ENCODE data around the gene NRCAM.

NRCAM gene

DNA sequence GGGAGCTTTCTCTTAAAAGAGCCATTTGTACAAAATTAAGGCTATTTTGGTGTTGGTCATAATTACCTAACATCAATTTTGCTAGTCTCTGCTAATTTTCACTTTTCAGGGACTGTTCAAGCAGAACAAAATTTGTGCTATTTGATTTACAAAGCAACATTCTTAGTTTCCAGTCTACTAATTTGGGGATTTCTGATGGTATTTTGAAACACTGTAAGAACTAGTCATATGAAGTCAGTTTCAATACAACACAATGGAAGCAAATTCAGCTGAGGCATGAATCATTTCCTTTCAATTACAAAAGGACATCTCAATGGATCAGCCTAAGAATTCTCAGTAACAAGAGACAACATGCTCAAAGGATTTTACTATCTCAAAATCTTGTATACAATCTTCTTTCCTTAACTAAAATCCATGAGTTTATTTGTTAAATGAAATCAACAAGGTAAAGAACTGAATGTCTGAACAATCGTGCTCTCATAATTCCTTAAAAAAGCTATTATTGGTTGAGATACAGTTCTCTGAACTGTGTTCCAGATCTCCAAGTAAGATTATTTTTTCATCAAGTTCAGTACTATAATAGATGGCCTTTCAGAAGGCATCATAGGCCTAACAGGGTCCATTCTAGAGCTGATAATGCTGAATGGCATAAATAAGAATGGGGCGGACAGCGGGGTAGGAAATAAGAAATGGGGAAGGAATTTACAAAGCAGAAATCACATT, 144.6 kb downstream of the NRCAM start:
- no peak for DNase-seq (ENCODE audit: low read depth)
- H3K4me3 ChIP-seq (ENCODE audit: low read length) = no peak overlapping the region
- TF ChIP-seq, protein P1, sequence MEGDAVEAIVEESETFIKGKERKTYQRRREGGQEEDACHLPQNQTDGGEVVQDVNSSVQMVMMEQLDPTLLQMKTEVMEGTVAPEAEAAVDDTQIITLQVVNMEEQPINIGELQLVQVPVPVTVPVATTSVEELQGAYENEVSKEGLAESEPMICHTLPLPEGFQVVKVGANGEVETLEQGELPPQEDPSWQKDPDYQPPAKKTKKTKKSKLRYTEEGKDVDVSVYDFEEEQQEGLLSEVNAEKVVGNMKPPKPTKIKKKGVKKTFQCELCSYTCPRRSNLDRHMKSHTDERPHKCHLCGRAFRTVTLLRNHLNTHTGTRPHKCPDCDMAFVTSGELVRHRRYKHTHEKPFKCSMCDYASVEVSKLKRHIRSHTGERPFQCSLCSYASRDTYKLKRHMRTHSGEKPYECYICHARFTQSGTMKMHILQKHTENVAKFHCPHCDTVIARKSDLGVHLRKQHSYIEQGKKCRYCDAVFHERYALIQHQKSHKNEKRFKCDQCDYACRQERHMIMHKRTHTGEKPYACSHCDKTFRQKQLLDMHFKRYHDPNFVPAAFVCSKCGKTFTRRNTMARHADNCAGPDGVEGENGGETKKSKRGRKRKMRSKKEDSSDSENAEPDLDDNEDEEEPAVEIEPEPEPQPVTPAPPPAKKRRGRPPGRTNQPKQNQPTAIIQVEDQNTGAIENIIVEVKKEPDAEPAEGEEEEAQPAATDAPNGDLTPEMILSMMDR (conservative IDR thresholded peaks at IDR 0.05; ENCODE audit: low read depth, low read length) = no peak

DNA sequence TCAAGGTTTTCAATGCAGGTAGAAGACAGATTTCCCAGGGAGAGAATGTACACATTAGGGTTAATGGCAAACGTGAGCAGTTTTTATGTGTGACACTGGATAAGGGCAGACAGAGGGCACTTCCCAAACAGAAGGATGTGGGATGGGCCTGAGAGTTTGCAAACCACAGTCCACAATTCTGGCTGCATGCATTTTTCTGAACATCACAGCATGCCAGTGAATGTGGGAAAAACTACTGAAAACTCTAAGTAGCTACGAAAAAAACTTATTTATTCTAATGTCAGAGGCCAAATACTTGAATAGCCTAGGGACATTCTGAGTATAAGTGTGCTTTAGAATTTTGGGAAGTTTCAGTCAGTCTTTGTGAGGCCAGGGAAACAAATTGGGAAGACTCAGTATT, 145.9 kb downstream of the NRCAM start:
- TF ChIP-seq, protein P1 (conservative IDR thresholded peaks at IDR 0.05; ENCODE audit: low read depth, low read length) = no peak
- no peak overlapping the region for H3K4me3 ChIP-seq (ENCODE audit: low read length)
- no peak for DNase-seq (ENCODE audit: low read depth)

DNA sequence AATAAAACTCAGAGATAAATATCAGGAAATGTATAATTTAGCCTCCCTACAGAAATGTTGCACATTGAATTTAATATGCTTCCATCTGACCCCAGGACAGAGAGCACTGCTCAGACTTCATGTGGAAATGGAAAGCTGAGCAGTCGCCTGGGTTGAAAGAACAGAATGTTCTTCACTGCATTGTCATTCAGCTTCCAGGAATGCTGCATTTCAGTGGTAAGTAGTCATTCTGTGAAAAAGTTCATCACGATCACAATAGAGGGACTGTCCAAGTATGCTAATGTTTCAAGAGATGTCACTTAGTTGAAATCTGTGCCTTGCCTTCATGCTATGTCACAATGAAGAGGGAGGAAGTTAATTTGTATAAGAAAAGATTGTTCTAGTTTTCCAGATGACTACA, 147.3 kb downstream of the NRCAM start:
- H3K4me3 ChIP-seq (ENCODE audit: low read length) = no peak overlapping the region
- TF ChIP-seq, protein P1 (conservative IDR thresholded peaks at IDR 0.05; ENCODE audit: low read depth, low read length) = no peak
- DNase-seq (ENCODE audit: low read depth) = no peak

DNA sequence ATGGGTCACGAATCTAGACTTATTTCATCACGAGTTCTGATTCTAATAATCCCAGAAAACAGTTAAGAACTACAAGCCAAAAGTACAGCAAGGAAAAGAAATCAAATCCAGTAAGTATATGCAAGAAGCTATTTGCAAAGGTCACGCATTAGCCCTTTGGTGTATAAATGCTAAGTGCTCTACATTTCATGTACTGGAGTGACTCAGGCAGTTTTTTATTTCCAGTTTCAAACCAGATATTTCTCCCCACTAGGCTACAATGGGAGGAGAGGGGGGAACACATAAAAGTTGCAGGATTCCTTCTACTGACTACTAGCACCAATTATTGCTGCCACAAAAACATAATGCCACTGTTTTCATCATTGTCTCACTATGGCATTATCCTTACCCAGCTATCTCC, 148.0 kb downstream of the NRCAM start:
- DNase-seq (ENCODE audit: low read depth) = no peak
- TF ChIP-seq, protein P1 (conservative IDR thresholded peaks at IDR 0.05; ENCODE audit: low read depth, low read length) = no peak
- no peak overlapping the region for H3K4me3 ChIP-seq (ENCODE audit: low read length)

DNA sequence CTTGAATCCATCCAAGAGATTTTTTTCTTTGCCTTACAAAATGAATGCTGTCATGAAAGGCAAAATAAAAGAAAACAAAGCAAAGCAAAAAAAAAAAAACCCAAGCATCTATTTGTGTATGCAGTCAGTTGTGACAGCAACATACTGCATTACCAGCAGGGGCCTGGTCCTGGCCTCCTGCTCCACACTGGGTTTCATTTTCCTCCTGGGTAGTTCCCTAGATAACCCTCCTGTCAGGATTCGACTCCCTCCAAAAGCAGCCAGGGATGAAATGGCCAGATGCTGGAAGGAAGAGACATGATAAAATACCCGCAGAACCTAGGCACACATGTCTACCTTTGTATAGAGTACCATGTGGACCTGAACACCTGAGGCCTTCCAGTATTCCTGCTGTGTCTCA, 148.6 kb downstream of the NRCAM start:
- H3K4me3 ChIP-seq (ENCODE audit: low read length) = no peak overlapping the region
- TF ChIP-seq, protein P1 (conservative IDR thresholded peaks at IDR 0.05; ENCODE audit: low read depth, low read length) = no peak
- no peak for DNase-seq (ENCODE audit: low read depth)

DNA sequence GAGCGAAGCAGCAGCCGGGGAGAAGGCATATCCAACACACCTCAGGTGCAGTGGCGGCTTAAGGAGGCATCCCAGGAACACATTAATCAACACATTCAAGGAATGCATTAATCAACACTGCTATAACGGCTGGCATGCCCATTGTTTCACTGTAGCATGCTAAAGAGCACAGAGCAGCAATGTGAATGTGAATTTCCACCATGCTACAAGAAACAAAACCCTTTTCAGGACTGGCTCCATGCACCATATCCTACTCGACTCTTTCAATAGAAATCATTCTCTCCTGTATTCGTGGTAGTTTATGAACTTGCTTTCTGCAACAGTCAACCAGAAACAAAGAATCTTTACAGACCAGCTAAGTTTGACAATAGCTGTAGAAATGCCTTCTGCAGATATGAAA, 149.0 kb downstream of the NRCAM start:
- no peak overlapping the region for H3K4me3 ChIP-seq (ENCODE audit: low read length)
- DNase-seq (ENCODE audit: low read depth) = no peak
- TF ChIP-seq, protein P1 (conservative IDR thresholded peaks at IDR 0.05; ENCODE audit: low read depth, low read length) = no peak

DNA sequence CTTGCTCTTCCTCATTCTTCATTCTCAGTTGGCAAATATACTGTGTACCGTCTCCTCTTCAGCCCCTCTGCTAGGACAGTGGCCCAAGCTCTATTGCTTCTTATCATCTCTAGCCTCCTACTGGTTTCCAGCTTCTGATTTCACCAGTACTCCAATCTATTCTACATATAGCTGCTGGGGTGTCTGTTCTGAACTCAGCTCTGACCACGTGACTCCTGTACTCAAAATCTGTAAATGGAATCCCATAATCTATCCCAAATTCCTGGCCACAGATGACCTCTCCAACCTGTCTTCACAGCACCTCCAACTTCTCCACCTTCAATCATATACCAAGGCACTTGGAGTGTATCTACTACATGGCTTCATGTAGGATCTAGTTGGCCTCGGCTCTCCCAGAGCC, 152.9 kb downstream of the NRCAM start:
- no peak for DNase-seq (ENCODE audit: low read depth)
- TF ChIP-seq, protein P1 (conservative IDR thresholded peaks at IDR 0.05; ENCODE audit: low read depth, low read length) = no peak
- no peak overlapping the region for H3K4me3 ChIP-seq (ENCODE audit: low read length)

Measured in retinal pigment epithelial cell (primary cell).